ENCODE data around the gene CA10. TPM values are rescaled to one million over a fixed set of nuclear protein-coding genes. Genes with fewer than 3 reads are reported as not detected.

The CA10 gene
- total RNA-seq, 1 experiment from 2014 or later: not detected

DNA sequence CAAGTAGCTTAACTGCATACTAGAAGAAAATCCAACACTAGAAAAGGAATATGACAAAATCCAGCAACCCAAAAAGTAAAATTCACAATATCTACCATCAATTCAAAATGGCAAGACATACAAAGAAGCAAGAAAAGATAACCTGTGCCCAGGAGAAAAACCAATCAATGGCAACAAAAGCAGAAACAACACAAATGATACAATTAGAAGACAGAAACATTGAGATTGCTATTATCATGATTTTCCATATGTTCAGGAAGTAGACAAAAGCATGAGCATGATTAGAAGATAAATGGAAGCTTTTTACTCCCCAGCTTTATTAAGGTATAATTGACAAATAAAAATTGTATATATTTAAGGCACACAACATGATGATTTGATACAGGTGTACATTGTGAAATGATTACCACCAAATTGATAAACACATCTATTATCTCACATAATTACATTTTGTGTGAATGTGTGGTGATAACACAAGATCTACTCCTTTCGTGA, 117.3 kb downstream of the CA10 start:
- ChIA-PET POLR2A (no interaction called here), CTCF (no interaction called here)
- Histone ChIP-seq H3K4me3 (ENCODE audit: low read depth, low read length) (no peak overlapping the region), H3K9me3 (no peaks in the 10 kb centered on the region), H3K4me1 (no peaks in the 10 kb centered on the region), H3K36me3 (ENCODE audit: control insufficient read depth, insufficient read depth, low read length) (no peaks in the 10 kb centered on the region), H3K27me3 (replicated peaks; ENCODE audit: control insufficient read depth, insufficient read depth, low read length) (no peaks in the 10 kb centered on the region)
- TF ChIP-seq, protein P1, sequence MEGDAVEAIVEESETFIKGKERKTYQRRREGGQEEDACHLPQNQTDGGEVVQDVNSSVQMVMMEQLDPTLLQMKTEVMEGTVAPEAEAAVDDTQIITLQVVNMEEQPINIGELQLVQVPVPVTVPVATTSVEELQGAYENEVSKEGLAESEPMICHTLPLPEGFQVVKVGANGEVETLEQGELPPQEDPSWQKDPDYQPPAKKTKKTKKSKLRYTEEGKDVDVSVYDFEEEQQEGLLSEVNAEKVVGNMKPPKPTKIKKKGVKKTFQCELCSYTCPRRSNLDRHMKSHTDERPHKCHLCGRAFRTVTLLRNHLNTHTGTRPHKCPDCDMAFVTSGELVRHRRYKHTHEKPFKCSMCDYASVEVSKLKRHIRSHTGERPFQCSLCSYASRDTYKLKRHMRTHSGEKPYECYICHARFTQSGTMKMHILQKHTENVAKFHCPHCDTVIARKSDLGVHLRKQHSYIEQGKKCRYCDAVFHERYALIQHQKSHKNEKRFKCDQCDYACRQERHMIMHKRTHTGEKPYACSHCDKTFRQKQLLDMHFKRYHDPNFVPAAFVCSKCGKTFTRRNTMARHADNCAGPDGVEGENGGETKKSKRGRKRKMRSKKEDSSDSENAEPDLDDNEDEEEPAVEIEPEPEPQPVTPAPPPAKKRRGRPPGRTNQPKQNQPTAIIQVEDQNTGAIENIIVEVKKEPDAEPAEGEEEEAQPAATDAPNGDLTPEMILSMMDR (IDR thresholded peaks at IDR 0.05; ENCODE audit: insufficient read depth in 1 of 2, low read depth in 1 of 2, low read length in 1 of 2, severe bottlenecking in 1 of 2, unreplicated experiment in 1 of 2): no peak
- DNase-seq: no peak
- Mint-ChIP-seq H3K27ac (ENCODE audit: unreplicated experiment) (no peak overlapping the region), H3K9me3 (ENCODE audit: unreplicated experiment) (no peaks in the 10 kb centered on the region), H3K4me3 (ENCODE audit: unreplicated experiment) (no peak overlapping the region), H3K27me3 (ENCODE audit: insufficient read depth, unreplicated experiment) (peaks cover 11% of the 10 kb centered on the region), H3K4me1 (ENCODE audit: low read depth, unreplicated experiment) (no peaks in the 10 kb centered on the region), H3K36me3 (ENCODE audit: insufficient read depth, unreplicated experiment) (no peaks in the 10 kb centered on the region)
- intact Hi-C loops (cut with micrococcal nuclease; ENCODE audit: unreplicated experiment): no loop called here
- no TSS peak for BruUV-seq (replicated peaks)

DNA sequence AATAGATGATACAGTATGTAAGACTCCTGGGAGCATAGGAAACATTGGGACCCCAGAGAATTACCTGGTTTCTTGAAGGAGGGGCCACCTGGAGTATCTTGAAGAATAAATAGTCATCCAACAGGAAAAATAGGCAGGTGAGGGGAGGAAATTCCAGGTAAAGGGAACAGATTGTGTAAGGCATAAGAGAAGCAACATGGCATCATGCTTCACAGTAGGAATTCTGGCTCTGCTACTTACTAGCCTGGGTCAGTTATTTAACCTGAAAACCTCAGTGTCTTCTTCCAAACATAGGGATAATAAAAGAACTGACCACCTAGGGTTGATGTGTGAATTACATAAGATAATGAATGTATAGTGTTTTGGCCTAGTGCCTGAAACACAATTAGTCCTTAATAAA, 122.1 kb downstream of the CA10 start:
- Mint-ChIP-seq H3K4me3 (ENCODE audit: unreplicated experiment) (no peak overlapping the region), H3K4me1 (ENCODE audit: low read depth, unreplicated experiment) (no peaks in the 10 kb centered on the region), H3K36me3 (ENCODE audit: insufficient read depth, unreplicated experiment) (no peaks in the 10 kb centered on the region), H3K27me3 (ENCODE audit: insufficient read depth, unreplicated experiment) (peaks cover 16% of the 10 kb centered on the region), H3K27ac (ENCODE audit: unreplicated experiment) (no peak overlapping the region), H3K9me3 (ENCODE audit: unreplicated experiment) (no peaks in the 10 kb centered on the region)
- no peak for DNase-seq
- ChIA-PET CTCF (no interaction called here), POLR2A (no interaction called here)
- Histone ChIP-seq H3K4me3 (ENCODE audit: low read depth, low read length) (no peak overlapping the region), H3K4me1 (no peaks in the 10 kb centered on the region), H3K36me3 (ENCODE audit: control insufficient read depth, insufficient read depth, low read length) (no peaks in the 10 kb centered on the region), H3K9me3 (no peaks in the 10 kb centered on the region), H3K27me3 (replicated peaks; ENCODE audit: control insufficient read depth, insufficient read depth, low read length) (no peaks in the 10 kb centered on the region)
- TF ChIP-seq, protein P1 (IDR thresholded peaks at IDR 0.05; ENCODE audit: insufficient read depth in 1 of 2, low read depth in 1 of 2, low read length in 1 of 2, severe bottlenecking in 1 of 2, unreplicated experiment in 1 of 2): no peak
- no TSS peak for BruUV-seq (replicated peaks)
- intact Hi-C loops (cut with micrococcal nuclease; ENCODE audit: unreplicated experiment): loop anchor here (10.0 kb wide), 1 partner anchor 272 kb away; no protein-coding TSS in a partner anchor

DNA sequence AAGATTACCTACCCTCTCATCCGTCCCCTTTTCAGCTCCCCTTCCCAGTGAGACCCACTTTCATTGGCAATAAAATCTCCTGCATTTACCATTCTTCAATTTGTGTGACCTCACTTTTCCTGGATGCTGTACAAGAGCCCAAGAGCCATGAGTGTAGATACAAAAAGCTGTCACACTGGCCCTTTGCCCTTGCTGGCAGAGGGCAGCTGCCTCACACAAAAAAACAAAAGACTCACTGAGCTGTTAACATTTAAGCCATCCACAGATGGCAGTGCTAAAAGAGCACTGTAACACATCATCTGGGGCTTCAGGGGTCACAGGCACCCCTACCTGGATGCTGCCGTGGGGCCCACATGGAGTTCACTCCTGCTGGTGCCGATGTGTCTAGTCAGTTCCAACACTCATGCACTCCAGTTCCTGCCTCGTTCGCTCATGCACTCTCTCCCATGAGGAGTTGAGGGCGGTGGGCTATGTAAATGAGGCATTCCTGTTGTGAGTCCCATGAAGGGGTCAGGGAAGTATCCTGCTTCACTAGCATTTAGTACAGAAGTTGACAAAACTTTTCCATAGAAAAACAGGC, 123.1 kb downstream of the CA10 start:
- H3K27me3 ChIP-seq (replicated peaks; ENCODE audit: control insufficient read depth, insufficient read depth, low read length): no peaks in the 10 kb centered on the region
- ChIA-PET POLR2A (no interaction called here), CTCF (no interaction called here)
- BruUV-seq (replicated peaks): no TSS peak
- Mint-ChIP-seq H3K4me3 (ENCODE audit: unreplicated experiment) (no peak overlapping the region), H3K36me3 (ENCODE audit: insufficient read depth, unreplicated experiment) (no peaks in the 10 kb centered on the region), H3K9me3 (ENCODE audit: unreplicated experiment) (no peaks in the 10 kb centered on the region), H3K27ac (ENCODE audit: unreplicated experiment) (no peak overlapping the region), H3K4me1 (ENCODE audit: low read depth, unreplicated experiment) (no peaks in the 10 kb centered on the region), H3K27me3 (ENCODE audit: insufficient read depth, unreplicated experiment) (peaks cover 16% of the 10 kb centered on the region)
- H3K36me3 ChIP-seq (ENCODE audit: control insufficient read depth, insufficient read depth, low read length): no peaks in the 10 kb centered on the region
- H3K4me3 ChIP-seq (ENCODE audit: low read depth, low read length): no peak overlapping the region
- DNase-seq: no peak
- TF ChIP-seq, protein P1 (IDR thresholded peaks at IDR 0.05; ENCODE audit: insufficient read depth in 1 of 2, low read depth in 1 of 2, low read length in 1 of 2, severe bottlenecking in 1 of 2, unreplicated experiment in 1 of 2): no peak
- intact Hi-C loops (cut with micrococcal nuclease; ENCODE audit: unreplicated experiment): loop anchor here (10.0 kb wide), 1 partner anchor 271 kb away; no protein-coding TSS in a partner anchor
- H3K4me1 ChIP-seq: no peaks in the 10 kb centered on the region
- no peaks in the 10 kb centered on the region for H3K9me3 ChIP-seq

Data from Caco-2 (cell line).